Epidermal melanocyte (primary cell): Measurements from ENCODE around the gene C10orf95.

Experiments
- DNase-seq: peaks from one replicate; pipeline ENCODE4 v3.0.0; 2011; ENCODE audit warnings: low spot score; ENCODE audit not compliant: insufficient read length

Gene C10orf95

DNA sequence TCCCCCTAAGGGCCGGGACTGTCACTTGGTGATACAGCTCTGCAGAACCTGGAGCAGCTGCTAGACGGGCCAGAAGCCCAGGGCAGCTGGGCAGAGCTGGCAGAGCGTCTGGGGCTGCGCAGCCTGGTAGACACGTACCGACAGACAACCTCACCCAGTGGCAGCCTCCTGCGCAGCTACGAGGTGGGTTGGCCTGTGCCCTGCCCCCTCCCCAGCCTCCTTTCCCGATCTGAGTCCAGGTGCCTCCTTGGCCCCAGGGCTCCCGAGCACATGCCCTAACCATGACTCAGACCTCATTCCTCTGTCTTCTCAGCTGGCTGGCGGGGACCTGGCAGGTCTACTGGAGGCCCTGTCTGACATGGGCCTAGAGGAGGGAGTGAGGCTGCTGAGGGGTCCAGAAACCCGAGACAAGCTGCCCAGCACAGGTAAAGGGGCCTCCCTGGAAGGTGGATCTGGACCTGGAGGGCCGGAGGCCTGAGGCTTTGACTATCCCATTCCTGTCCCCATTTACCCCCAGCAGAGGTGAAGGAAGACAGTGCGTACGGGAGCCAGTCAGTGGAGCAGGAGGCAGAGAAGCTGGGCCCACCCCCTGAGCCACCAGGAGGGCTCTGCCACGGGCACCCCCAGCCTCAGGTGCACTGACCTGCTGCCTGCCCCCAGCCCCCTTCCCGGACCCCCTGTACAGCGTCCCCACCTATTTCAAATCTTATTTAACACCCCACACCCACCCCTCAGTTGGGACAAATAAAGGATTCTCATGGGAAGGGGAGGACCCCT lies 49.4 kb downstream of the C10orf95 start:
- no peak for DNase-seq

DNA sequence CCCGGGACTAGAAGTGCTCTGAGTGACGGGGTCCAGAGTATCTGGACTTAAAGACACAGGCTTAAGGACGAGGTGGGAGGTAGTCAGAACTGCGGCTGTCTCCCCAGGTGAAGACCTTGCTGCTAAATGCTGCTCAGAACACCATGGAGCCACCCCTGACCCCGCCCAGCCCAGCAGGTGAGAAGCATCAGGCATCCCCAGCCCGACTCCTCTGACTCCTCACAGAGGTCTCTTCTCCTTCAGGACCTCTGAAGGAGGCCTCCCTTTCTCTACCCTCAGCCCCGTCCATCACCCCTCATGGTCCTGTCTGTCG lies 50.0 kb downstream of the C10orf95 start:
- no peak for DNase-seq

DNA sequence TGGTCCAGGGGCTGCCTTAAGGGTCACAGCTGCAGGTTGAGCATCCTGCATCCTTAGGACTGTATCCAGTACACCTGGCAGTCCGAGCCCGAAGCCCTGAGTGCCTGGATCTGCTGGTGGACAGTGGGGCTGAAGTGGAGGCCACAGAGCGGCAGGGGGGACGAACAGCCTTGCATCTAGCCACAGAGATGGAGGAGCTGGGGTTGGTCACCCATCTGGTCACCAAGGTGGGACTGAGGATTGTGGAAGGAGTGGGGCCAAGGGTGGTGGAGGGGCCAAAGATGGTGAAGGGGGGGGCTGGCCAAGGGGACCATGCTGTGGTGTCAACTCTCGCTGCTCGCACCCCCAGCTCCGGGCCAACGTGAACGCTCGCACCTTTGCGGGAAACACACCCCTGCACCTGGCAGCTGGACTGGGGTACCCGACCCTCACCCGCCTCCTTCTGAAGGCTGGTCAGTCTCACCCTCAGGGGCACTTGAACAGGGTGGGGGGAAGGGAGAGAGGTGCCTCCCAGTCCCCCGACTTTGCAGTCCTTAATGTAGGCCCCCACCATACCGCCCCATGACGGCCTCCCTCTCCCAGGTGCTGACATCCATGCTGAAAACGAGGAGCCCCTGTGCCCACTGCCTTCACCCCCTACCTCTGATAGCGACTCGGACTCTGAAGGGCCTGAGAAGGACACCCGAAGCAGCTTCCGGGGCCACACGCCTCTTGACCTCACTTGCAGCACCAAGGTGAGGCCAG lies 50.6 kb downstream of the C10orf95 start:
- no peak for DNase-seq

DNA sequence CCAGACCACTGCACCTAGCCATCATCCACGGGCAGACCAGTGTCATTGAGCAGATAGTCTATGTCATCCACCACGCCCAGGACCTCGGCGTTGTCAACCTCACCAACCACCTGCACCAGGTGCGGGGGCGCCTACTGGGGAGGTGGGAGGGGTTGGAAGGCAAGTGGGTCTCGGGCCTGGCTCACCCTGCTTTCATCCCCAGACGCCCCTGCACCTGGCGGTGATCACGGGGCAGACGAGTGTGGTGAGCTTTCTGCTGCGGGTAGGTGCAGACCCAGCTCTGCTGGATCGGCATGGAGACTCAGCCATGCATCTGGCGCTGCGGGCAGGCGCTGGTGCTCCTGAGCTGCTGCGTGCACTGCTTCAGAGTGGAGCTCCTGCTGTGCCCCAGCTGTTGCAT lies 51.3 kb downstream of the C10orf95 start:
- no peak for DNase-seq
